ENCODE measurements around the gene DBNL.

The DBNL gene

DNA sequence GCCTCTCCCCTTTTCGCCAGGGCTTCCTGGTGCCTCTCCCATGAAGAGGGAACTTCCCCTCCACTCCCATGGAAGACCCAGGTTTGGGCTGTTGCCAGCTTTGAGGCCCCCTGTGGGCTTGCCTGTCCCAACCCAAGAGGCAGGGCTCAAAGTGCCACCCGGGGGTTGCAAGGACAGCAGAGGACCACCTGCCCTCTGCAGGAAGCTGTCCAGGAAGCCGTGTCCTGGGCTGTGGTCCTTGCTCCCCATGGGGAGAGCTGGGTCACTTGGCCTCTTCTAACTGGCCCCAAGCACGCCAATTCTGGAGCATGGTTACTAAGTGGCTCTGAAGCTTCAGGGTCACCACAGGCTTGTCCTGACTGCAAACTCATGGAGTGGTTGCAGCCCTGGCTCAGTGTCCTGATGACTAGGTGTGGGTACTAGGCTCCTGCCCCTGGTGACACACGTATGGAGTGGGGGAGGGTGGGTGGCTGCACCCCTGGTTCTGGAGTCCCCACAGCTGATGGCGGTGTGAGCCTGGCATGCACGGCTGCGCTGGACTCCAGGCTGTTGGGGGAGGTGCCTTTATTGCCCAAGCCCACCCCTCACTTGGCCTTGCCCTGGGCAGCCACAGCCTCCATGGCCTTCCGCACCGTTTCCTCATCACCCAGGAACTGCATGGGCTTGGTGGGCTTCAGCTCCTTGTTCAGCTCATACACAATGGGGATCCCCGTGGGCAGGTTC lies 17.8 kb downstream of the DBNL start:
- no peak for DNase-seq (ENCODE audit: low read depth)

DNA sequence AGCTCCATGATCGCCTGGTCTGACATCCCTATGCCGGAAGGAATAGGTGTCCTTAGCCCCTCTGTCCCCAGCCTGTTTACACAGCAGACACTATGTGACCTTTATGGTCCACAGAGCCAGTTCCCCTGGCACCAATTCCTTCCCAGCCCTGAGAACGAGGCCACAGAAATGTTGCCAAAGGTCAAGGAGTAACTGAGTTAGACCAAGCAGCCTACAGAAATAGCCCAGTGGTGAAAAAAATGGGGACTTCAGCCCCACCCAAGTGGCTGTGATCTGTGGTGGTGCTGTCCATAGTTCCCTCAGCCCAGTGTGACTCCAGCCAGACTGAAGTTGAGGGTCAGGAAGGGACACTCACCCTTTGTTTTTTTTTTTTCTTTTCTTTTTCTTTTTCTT lies 18.4 kb downstream of the DBNL start:
- no peak for DNase-seq (ENCODE audit: low read depth)

DNA sequence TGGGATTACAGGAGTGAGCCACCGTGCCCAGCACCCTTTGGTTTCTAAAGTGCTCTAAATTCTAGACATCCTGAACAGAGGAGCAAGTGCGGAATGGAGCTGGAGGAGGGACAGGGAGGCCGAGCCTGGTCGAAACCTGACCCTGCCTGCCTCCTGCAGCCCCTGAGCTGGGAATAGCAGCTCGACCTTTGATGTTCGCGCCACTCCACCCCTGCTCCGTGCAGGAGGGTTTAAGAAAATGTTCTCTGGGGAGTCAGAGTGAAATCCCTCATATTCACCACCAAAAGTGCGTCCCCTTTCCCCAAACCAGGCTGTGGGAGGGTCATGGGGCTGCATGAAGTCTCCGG lies 19.0 kb downstream of the DBNL start:
- no peak for DNase-seq (ENCODE audit: low read depth)

DNA sequence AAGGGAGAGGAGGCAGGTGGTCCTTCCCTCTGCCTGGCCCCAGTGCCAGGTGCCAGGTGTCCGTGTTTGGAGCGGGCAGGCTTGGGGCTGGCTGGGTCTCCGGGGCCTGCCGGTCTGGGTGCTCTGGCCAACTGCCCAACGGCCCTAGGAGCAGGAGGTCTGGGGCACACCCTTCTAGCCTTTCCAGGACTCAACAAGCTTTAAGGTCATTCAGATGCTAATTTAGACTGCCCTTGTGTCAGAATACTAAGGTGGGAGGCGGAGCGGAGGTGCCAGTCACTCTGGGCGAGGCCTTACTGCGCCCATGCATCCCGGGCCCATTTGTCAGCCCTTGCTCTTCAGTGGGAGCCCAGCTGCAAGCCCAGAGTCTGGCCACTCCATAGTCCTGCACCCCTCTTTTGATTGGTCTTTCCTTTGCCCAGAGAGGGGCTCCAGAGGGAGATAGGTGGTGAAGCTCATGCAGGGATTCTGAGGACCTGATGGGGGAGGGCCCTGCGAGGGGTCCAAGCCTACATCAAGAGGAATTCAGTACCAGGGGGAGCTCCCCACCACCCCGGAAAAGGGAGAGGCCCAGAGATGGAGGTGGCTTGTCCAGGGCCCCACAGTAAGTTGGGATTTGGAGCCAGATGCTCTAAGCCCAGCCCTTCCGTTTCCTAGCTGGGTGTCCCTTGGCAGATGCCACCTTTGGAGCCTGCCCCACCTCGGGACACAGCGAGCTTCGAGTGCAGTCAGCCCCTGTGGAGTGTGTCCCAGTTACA lies 19.6 kb downstream of the DBNL start:
- no peak for DNase-seq (ENCODE audit: low read depth)

DNA sequence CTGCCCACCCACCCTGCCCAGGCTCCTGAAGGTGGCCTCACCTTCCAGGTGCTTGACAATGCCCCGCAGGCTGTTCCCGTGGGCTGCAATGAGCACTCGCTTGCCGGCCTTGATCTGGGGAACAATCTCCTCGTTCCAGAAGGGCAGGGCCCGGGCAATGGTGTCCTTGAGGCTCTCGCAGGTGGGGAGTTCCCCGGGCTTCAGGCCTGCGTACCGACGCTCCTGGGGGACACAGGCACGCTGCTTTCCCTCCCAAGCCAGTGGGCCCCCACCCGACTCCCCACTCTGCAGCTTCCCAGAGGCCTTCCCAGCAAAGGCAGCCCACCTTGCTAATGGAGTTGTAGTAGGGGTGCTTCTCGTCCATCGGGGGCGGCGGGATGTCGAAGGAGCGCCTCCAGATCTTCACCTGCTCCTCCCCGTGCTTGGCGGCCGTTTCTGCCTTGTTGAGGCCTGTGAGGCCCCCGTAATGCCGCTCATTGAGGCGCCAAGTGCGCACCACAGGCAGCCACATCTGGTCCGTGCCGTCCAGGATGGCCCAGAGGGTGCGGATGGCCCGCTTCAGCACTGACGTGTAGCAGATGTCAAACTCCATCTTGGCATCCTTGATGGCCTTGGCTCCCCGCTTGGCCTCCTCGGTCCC lies 20.4 kb downstream of the DBNL start:
- no peak for DNase-seq (ENCODE audit: low read depth)

DNA sequence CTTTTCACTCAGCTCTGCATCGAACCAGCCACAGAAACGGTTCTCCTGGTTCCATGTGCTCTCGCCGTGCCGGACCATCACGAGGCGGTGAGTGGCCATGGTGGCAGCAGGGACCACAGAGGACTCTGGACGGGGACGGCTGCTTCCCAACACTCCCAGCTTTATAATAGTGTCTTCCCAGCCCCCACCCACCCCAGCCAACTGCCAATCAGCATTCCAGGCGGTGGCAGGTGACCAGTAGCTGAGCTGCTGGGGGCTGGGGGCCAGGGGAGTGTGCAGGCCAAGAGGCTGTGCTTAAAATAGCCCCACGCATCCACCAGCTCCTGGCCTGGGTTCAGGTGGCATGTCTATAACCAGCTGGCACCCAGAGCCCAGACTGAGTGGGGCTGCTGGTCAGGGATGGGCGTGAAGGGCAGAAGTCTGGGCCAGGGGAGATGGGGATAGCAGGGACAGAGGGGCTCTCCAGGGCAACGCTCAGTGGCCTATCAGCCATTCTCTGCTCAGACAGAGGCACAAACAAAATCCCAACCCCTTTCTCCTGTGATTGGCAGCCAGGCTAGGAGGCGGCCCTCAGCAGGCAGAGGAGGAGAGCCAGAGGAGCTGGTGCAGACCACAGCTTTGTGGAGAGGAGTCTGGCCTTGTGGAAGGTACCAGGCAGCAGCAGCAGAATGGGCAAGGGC lies 21.1 kb downstream of the DBNL start, which contains the start of gene PGAM2:
PGAM2 (minus strand) TSS at position 137 of the 680 bp plus-strand sequence; CDS start at position 99, 38 bp downstream.
- DNase-seq (ENCODE audit: low read depth), result no peak

DNA sequence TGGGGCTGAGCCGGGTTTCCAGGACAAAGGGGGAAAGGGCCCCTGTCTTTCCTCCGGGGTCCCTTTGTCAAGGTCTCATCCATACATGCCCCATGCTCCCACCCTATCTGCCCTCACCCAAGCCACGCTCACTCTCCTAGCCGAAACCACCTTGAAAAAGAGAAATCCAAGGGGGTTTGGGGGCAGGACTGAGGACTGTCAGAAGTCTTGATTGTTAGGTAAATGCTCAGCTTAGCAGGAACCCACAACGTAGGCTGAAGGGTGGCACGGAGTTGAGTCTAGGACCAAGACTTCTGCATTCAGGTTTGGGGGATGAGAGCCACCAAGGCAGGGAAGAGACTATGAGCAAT lies 21.6 kb downstream of the DBNL start:
- no peak for DNase-seq (ENCODE audit: low read depth)

DNA sequence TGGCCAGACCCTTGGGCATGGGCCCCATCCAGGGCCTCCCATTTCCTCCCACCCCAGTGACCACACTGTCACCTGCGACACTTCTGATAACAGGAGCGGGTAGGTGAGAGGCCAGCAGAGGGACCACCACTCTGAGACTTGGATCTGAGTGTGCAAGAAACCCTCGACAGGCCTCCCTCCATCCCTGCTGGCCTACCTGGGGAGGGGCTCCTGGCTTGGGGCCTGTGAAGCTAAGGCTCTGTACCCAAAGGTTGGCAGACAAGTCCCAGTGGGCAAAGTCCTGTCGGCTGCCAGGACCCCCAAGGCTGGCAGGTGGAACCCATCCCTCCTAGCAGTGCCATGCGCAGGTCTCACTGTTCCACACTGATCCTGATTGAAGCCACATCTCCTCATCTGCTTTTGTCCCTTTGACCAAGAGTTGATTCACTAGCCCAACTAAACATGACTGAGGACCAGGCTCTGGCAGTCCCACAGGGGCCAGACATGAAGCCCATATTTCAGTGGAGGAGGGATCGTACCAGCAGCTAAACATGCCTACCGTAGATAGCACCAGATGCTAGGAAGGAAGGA lies 22.1 kb downstream of the DBNL start:
- no peak for DNase-seq (ENCODE audit: low read depth)

DNA sequence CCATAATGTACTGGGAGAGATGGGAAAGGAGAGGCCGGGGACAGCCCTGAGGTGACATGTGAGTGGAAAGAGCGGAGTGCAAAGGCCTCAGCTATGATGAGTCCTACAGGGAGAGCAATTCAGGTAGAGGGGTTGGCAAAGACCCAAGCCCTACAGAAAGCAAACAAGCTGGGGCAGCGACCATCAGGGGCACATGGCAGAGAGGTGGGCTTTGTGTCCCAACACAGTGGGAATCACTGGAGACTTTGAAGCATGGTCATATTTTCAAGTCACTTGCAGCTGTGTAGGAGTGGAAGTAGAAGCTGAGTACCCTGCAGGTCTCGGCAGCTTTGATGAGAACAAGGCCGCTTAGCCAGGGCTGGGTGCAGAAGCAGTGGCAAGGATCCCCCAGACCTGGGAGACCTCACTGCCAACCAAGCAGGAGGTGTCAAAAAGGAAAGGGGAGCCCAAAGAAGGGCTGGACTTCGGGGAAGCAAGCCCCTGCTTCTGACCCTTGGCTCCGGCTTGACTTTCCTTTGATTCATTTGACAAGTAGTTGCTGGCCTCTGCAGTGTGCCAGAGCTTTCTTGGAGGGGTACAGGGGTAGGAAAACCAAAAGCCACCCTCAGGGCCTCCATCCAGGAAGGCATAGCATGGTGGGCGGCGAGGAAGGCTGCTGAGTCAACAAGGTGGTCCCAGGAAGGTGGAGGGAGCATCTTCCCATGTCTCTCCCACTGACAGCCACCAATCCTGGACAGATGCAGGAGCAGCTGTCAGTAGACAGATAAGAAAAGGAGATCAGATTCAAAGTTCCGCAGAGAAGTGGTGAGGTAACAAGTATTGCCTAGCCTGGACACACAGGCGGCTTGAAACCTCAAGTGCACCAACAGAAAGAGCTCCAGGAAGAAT lies 22.8 kb downstream of the DBNL start:
- no peak for DNase-seq (ENCODE audit: low read depth)

DNA sequence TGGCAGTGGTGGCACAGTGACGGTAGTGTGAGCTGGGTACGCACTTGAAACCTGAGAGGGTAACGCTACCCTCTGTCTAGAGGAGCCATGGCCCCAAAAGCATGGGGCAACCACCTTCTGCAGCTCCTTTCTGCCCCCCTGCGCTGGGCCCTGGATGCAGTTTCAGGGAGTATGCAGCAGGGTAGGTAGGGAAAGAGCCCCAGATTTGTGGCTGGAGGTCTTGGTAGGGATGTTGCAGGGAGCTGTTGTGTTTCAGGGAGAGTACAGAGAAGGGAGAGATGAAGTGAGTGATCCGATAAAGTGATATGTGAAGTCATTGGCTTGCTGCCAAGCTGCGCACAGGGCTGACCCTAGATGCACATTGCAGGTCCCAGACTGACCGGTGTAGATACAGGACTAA lies 23.6 kb downstream of the DBNL start:
- DNase-seq (ENCODE audit: low read depth), result no peak

DNA sequence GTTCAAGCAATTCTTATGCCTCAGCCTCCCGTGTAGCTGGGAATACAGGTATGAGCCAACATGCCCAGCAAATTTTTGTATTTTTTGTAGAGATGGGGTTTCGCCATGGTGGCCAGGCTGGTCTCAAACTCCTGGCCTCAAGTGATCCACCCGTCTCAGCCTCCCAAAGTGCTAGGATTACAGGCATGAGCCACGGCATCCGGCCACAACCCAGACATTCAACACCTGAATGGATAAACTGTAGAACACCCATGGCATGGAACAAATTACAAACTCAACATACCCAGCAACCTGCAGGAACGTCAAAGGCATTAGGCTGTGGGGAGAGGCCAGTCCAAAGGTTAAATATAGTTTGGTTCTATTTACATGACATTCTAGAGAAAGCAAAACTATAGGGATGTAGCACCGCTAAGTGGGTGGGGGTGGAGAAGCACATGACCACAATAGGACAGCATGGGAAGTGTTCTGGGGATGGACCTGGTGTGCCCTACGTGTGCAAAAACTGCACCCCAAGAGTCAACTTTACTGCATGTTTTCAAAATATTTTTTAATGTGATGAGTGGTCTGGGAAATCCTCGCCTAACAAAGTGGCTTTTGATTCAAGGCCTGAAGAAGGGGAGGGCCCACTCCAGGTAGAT lies 27.3 kb downstream of the DBNL start:
- DNase-seq (ENCODE audit: low read depth), result no peak

DNA sequence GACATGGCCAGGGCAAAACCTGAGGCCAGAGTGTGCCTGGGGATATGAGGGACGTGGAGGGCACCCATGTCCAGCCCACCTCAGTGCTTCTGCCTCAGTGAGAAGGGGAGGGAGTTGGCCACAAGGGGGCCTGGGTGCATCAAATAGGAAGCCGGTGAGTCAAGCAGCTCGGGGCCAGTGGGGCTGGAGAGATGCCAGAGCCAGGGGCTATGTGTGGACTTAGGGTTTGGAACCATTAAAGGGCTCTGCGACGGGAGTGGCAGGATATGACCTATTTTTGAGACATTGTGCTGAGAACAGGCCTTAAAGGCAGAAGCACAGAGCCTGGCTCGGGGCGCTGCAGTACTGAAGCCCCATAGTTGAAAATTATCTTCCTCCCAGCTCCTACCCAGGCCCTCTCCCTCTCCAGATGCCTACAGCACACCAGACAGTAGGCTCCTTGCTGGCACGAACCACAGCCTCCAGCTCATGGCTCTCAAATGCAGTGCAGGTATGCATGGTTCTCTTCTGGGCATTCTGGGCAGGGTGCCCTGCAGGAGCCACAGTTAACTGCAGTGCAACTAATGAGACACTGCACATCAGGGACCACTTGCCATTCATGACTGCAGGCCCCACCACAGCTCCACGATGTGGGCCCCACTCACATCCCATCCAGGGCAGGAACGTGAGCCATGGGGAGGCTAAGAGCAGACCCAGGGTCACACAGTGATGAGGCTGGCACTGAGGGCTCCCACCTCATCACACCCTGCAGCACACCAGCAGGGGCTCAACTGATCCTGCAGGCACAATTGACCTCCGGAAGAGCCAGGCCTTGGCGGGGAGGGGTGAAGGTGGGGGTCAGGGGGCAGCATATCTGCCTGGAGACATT lies 28.1 kb downstream of the DBNL start:
- DNase-seq (ENCODE audit: low read depth), result peak; percentile 82

DNA sequence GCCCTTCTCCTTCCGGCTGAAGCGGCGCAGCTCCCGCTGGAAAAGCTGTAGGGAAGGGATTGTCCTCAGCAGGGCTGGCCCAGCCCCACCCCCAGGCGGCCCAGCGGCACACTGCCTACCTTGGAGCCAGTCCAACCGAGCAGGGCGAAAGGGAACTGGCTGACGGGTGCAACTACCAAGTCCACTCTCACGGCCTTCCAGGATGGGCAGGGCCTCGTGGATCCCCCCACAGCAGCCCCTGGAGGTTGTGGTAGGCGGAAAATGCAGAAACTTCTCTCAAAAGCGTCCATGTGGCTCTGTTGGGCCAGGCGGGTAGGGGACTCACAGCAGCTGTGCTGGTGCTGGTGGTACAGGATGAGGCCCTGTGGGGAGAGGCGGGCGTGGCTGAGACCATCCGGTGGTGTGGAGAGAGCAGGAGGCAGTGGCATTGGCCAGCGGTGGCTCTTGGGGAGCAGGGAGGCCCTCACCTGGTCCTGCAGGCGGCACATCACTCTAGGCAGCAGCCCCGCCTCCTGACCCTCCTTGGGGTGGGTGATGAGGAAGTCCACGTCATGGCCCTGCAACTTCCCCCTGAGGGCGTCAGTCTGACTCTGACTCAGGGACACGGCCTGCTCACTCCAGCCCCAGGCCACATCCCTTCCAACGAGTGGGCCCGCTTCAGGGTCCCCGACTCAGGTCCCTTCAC lies 29.3 kb downstream of the DBNL start:
- DNase-seq (ENCODE audit: low read depth), result peak; percentile 77

DNA sequence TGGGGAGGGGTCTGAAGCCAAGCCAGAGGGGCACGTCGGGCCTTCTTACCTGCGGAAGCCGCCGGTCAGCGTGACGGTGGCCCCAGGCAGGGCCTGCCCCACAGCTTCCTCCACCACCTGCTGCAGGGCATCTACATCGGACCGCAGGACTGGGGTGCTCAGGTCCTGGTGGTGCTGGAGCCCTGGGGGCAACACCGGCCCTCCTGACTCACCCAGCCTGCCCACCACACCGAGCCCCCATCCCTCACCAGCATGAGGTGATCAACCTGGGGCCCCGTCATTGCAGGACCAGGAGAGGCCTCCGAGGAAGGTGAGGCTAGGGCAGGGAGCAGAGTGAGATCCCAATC lies 29.8 kb downstream of the DBNL start:
- no peak for DNase-seq (ENCODE audit: low read depth)

DNA sequence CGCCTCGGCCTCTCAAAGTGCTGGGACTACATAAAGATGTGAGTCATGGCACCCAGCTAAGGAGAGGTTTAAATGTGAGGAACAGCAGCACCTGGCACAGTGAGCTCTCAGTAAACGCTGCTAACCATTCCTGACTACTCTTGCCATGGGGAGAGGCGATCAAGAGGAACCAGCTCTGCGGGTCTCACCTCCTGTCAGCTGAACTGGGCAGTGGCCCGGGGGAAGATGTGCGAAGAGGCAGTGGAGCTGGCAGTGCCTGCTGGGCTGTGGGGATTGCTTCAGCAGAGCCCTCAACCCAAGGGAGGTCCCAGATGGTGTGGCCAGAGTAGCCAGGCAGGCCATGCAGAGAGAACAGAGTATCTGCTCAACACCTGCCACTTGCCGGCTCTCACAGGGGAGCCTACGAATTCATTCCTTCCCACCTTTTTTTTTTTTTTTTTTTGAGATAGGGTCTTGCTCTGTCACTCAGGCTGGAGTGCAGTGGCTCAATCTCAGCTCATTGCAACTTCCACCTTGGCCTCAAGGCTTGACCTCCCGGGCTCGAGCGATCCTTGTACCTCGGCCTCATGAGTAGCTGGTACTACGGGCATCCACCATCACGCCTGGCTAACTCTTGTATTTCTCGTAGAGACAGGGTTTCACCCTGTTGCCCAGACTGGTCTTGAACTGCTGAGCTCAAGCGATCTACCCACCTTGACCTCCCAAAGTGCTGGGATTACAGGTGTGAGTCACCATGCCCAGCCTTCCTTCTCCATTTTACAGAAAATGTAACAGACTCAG lies 31.0 kb downstream of the DBNL start:
- no peak for DNase-seq (ENCODE audit: low read depth)

DNA sequence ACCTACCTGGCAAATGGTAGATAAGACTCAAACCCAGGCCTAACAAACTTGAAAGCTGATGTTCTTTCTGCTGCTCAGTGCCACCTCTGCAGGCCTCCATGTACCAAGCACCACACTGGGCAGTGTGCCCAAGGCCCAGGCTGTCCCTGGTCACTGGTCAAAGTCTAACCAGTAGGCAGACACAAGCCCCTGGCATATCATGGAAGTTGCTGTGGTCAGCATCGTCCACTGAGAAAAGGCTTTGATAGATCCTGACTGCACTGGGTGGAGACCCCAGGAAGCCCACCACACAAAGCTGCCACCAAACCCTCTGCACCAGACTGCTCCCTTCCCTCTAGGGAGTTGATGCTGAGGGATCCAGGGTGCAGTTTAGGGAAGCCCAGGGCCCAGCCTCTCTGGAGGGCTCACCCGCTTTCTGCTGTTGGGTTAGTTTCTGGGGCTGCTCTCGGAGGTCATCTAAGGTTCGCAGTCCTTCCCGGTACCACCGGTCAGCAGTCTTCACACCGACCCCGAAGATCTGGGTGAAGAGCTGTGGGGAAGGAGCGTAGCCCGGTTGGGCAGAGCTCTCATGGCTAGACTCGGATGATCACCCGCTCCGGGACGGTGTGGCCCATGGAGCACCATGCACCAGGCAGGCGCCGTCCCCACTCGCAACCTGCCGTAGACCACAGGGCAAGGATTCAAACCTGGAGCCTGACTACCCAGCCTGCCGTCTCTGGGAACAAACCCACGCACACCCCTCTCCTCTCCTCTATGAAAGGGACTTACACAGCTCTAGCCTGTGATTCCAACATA lies 31.8 kb downstream of the DBNL start:
- no peak for DNase-seq (ENCODE audit: low read depth)

DNA sequence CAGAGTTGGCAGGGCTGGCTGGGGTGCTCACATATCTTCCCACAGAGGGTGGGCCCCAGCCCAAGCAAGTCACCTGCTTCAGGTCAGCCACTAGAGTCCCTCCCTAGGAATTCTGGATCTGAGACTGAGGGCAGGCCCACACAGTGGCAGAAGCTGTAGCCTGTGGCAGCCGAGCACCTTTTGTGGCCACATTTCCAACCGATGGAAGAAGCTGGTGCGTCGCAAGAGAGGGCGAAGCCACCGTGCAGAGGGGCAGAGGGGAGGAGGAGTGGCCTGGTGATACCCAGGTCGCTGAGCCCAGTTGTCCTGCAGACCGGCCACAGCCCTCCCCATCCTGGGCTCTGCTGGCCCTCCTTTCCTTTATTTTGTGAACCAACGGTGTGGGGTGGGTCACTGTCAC lies 32.6 kb downstream of the DBNL start:
- no peak for DNase-seq (ENCODE audit: low read depth)

DNA sequence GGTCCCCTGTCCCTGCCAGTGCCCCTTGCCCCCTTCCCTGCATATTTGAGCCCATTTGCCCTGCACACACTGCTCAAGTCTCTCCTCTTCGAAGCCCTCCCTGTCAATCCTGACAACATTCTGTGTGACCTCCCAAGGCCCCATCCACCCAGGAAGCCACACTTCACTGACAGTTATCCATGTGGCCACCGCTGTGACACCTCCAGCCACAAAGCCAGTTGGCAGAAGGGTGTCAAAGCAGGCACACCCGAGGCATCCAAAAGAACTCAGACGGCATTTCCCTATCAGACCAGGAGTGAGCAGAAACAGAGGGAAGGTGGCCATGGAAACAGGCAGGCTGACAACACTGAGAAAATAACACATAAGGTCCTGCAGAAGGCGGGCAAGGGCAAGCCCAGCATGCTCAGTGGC lies 33.2 kb downstream of the DBNL start:
- no peak for DNase-seq (ENCODE audit: low read depth)

All from fibroblast of gingiva (primary cell).